Skin of body (tissue), 2 donors: ENCODE results near the gene CFAP61. TPM values are rescaled to one million over a fixed set of nuclear protein-coding genes. Genes with fewer than 3 reads are reported as not detected.
"Not testable (repeated sequence)": the region's sequence is repeated elsewhere in the genome, so short reads cannot be mapped to it uniquely, and the experiment has no call there.

ENCODE experiments used
- DNase-seq: peaks from one replicate; lab custom pipeline; 2025; lab: John Stamatoyannopoulos, UW
- total RNA-seq: library from RNA; depleted of rRNA; stranded (reverse); fragments of >200 nt; gene quantifications from one replicate; pipeline ENCODE4 v1.2.3, GENCODE V29; 2014

CFAP61 gene
- total RNA-seq: 0.20 TPM

DNA sequence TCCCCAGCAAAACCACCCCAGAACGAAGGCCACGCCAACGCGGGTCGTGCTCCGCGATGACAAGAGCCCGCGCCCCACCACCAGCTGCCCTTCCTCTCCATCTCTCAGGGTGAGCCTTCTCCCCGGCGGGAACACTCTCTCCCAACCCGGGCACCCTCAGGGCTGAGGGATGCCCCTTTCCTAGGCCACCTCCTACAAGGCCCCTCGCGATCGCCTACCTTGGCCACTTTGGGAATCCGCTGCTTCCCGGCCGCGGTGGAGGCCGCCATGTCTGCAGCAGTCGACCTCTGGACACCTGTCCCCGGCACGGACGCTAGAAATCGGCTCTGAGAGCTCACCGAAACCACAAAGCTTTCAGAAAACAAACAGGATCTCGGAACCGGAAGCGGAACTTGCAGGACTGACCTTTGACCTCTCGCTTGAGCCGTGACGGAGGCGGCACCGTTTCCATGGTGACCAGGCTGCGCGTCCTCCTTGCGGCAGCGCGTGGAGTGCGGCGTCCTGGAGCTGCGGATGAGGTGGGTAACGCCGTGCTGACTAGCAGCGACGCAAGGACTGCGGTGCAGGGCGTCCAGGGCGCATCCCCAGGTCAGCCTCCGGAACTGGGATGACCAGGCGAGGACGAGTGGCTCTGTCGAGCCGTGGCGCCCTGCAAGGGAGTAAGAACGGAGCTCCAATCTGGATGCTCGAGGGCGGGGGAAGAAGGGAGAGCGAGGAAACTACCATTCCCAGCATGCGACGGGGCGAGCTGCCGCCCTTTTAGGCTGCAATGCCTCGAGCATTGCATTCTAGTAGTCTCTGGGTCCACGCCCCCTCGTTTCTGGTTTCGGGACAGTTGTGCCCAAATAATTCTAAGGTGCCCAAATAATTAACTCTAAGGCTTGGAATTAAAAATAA lies at the start of gene CFAP61, which contains the start of gene CRNKL1:
Gene CFAP61, plus strand, starts transcription at position 459 of the 897 bp plus-strand sequence. CDS start 4,122 bp downstream, outside the sequence.
Gene CRNKL1, minus strand, starts transcription at position 393 of the 897 bp plus-strand sequence. Its CDS starts 124 bp downstream, at position 269.
- peak; percentile 99 for DNase-seq

DNA sequence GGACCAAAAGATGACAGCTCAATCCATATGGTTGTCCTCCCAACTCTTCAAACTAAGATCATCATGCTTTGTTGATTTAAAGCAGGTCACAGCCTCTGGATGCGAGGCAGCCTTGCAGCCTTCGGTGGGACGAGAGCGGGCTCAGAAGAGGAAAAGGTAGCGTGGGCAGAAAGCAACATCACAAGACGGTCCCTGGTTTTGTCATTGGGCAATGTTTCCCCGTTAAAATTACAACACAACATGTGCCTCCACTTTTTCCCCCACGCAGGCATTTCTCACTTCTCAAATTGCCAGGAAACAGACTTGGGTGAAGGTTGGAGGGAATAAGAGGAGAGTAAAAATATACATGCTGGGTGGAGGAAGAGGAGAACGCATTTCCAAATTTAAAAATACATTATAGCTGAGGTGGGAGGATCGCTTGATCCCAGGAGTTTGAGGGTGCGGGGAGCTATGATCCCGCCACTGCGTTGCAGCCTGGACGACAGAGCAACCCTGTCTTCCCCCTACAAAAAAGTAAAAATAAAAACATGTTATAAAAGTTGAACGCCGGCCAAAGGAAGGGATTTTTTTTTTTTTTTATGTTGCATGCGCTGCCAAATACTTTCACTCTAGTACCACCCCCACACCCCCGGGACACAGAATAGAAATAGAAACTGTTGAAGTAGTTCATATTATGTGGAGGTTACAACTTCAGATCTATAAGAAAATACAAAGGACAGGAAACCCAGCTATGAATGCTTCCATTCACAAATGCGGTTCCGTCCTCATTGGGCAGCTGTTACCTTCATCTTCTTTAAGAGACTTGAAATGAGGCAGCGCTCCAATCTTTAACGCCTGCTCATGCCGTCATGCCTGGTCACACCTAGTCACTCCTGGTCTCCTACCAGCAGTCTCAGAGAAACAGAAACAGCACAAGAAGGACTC lies 49.0 kb upstream of the CFAP61 start:
- peak; percentile 70 for DNase-seq

DNA sequence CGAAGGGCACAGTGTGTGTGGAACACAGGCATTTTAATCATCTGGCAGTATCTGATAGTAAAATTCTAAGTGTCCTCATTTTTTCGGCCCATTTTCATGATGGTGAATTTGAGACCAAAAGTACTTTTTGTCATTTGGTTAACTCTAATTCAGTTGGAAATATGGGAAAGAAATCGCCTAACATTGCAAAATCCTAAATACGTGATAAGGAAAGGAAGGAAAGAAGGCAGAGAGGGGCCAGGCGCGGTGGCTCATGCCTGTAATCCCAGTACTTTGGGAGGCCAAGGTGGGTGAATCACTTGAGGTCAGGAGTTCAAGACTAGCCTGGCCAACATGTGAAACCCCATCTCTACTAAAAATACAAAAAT lies 48.4 kb upstream of the CFAP61 start:
- not testable (repeated sequence) for DNase-seq

DNA sequence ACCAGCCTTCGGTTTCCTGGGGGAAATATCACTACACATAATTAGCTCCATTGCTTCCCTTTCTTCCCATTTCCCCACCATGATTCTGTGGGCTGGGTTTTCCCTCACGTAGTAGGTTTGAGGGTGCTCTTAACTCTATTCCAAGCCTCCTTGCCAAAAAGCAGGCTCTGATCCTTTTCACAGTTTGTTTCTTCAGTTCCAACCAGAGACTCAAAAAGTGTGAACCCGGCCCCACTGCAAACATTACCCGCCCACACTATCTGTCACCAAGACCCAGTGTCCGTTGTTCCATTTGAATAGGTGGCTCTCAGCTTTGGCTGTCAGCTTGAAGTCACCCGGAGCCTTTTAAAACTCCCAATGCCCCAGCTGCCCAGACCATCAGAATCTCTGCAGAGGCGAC lies 47.0 kb upstream of the CFAP61 start:
- no peak for DNase-seq

DNA sequence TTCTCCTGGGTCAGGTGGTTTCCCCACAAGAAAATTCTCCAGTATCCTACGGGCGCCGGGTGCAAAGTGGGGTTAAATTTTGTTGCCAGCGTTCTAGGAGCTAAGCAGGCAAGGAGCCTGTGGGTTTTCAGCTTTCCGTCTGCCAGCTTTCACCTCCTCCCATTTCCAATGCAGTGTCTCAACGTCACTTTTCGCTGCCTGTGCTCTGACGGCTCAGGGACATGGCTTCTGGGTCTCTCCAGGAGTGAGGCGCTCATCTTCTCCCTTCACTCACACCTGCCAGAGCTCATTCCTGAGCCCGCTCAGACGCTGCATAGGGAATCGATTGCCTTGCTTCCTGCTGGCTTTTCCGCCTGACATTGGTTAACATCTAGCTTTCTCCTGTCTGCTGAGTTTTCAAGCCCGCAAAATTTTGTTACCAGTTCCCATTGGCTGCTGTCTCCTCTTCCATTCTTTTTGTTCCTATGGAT lies 42.5 kb upstream of the CFAP61 start:
- no peak for DNase-seq

GRCh38 chr20:20010639-20011500 lies 41.5 kb upstream of the CFAP61 start:
- DNase-seq: peak; percentile 73

DNA sequence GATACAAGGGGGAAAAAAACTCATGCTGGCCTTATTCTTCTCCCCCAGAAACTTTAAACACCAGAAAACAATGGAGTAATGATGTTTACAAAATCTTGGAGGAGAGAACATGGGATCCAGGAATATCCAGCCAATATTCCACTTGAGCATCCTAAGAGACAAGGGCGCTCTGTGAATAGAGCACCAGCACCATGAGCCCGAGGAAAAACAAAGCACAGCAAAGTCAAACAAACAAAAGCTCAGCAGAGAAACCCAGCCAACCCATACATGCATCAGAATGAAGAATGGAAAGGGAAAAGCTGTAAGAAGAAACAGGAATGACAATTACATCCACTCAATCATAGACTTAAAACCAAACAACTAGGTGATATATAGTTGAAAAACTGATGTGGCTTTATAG lies 39.8 kb upstream of the CFAP61 start:
- no peak for DNase-seq

DNA sequence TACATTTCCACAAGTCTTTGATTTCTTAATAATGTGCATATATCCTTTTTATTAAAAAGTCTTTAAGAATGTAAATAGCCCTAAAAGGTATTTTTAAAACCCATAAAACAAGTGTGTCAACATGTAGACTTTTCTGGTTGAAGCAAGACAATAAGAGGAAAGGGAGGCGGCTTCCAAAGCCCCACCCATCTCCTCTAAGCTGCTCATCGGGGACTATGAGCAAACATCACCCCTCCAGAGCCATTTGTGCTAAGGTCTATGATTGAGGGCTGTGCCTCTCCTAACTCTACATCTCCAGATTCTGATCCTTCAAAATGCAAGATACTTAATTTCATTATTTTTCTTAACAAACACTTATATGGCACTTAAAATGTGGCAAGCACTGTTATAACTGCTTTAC lies 37.7 kb upstream of the CFAP61 start:
- no peak for DNase-seq

DNA sequence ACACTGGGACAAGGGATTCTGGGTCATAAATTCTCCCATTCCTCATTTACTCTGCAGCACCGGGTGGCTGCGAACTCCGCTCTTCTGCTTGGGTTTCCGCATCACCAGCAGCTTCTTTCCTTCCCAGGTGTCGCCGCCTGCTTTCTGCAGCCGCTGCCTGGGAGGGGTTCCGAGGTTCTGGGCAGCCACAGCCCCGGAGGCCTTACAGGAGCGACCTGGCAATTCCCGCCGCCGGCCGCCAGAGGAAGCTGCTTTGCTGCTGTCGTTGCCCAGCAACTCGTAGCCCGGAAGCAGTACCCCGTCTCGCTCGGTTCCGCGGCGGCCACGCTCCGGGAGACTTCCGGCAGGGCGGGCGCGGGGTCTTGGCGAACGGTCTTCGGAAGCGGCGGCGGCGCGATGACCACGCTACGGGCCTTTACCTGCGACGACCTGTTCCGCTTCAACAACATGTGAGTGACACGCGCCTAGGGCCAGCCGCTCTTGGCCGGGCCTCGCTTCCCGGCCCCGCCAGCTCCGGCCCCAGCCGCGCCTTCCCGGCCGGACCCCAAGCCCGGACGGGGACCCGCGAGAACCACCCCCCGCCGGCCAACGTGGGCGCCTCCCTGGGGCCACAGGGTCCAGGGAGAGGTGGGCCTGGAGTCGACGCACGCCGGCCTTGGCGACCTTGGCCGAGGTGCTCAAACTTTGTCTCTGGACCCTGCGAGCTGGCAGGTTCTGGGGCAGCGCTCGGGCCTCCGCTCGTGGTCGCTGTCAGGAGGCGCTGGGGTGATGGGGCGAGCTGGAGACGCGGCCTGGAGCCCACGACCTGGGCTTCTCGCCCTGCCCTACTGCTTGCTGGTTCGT lies 35.1 kb upstream of the CFAP61 start, which contains the start of gene NAA20:
Gene NAA20, plus strand, starts transcription at position 362 of the 843 bp plus-strand sequence. Its CDS starts 35 bp downstream, at position 397.
- DNase-seq: peak; percentile 89

DNA sequence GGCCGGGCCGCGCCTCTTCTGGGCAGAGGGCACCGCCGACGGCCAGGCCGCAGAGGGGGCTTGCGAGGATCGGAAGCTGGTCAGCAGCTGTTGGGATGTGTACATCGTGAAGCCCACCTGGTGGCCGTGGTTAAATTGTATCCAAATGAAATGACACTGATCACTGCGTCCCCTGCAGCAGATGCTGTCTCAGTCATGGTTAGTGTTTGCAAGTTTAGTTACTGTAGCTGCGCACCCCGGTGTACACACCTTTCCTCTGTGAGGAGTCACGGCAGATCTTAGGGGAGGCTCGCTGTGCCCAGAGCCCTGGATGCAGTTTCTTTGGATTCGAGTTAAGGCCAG lies 34.5 kb upstream of the CFAP61 start:
- DNase-seq: no peak

GRCh38 chr20:20018366-20018765 lies 34.0 kb upstream of the CFAP61 start:
- DNase-seq: no peak

DNA sequence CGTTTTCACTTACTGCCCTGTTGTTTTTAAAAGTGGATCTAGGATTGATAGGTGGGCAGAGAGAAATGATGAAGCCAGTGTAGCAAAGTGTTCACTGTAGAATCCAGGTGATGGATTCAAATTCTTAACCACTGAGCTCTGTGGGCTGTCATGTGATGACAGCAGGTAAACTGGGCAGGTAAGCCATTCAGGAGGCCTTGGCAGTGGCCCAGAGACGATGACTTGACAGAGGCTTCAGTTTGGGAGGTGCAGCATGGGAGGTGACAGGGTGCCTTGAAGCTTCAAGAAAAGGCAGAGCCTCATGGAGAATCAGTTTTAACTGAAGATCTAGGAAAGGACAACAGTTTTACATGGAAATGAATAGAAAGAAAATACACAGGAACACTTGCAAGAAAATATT lies 33.2 kb upstream of the CFAP61 start:
- no peak for DNase-seq

DNA sequence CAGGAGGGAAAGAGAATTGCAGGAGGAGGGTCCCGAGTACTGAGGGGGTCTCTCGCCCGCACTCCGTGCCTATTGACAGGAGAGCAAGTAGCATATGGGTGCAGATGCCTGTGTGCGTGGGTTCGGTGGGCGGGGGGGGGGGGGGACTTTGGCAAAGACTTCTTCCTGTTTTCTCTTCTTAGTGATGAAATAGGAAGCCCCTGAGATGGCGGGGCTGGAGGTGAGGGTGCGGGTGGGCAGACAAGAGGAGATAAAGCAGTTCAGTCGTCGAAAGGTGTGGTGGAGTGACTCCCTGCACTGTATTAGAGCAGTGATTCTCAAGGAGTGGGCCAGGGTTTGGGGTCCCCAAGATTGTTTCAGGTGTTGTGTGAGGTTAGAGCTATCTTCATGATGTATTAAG lies 31.4 kb upstream of the CFAP61 start:
- no peak for DNase-seq

DNA sequence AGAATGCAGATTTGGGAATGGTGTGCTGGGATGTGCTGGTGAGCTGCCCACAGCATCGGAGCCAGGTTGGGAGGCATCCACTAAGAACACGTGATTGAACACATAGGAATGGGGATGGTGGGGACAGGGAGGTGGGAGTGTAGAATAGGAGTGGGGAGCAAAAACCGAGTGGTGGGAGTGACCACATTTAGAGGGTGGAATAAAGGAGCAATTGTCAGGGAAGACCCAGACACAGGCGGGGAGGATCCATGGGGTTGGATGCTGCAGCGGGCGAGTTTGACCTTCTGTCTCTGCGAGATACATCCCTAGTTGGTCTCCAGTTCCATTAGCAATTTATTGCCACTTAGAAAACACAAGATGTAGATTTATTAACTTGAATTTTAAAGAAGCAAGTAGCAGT lies 30.5 kb upstream of the CFAP61 start:
- no peak for DNase-seq

DNA sequence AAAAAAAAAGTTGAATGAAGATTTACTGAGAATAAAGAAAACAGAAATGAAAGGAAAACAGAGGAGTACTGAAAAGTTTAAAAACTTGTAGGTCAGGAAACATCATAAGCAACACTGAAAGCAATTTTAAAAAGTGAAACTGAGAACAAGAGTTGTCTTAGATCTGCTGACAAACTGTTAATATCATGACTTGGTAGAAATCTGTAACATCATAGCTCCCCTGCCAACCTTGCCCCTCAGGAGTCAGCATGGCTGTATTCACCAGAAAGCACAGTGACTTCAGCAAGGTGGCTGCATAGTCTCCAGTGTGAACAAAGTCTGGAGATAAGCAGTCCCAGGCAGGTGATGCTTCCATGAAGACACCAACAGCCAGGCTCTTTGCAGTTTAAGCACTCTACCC lies 29.8 kb upstream of the CFAP61 start:
- no peak for DNase-seq

- DNase-seq: no peak
These were observed 28.9 kb upstream of the CFAP61 start for GRCh38 chr20:20023395-20023794.

GRCh38 chr20:20024942-20025341 lies 27.4 kb upstream of the CFAP61 start:
- DNase-seq: no peak

GRCh38 chr20:20027284-20027683 lies 25.0 kb upstream of the CFAP61 start:
- DNase-seq: no peak

GRCh38 chr20:20031790-20032189 lies 20.5 kb upstream of the CFAP61 start:
- no peak for DNase-seq

- DNase-seq: no peak
These were observed 17.8 kb upstream of the CFAP61 start for GRCh38 chr20:20034486-20034885.
